Activated CD8-positive, alpha-beta T cell treated with anti-CD3 and anti-CD28 coated beads, Interleukin-2, amount 10 ng/mL, durations not matched to agents 7 days and 5 days (primary cell): ENCODE measurements around the gene ACAD11. TPM values are rescaled to one million over a fixed set of nuclear protein-coding genes. Genes with fewer than 3 reads are reported as not detected.
"Not testable (repeated sequence)": the region's sequence is repeated elsewhere in the genome, so short reads cannot be mapped to it uniquely, and the experiment has no call there.

ENCODE experiments used
- ATAC-seq: fragments of 150-1000 bp; cut with Tn5 transposase; one replicate; pipeline ENCODE4 v1.10.0; 2021; ENCODE audit warnings: moderate library complexity
- CTCF ChIA-PET: fragments of 350-600 bp; sonication (Branson Sonifier 250); formaldehyde crosslinking; loops from one replicate; lab custom pipeline; 2021; ENCODE audit warnings: antibody characterized with exemption; lab: Charles Lee
- POLR2A ChIA-PET: fragments of 350-600 bp; sonication (Branson Sonifier 250); formaldehyde crosslinking; loops from one replicate; lab custom pipeline; 2021; ENCODE audit warnings: antibody characterized with exemption; lab: Charles Lee
- DNase-seq: peaks from one replicate; pipeline ENCODE4 v3.0.0-alpha.2; 2020
- H3K27ac Mint-ChIP-seq: one replicate; pipeline ENCODE4 v1.8.0; 2021; ENCODE audit warnings: mild to moderate bottlenecking, mixed read lengths
- H3K27me3 Mint-ChIP-seq: one replicate; pipeline ENCODE4 v1.8.0; 2021; ENCODE audit warnings: low read depth, mixed read lengths
- H3K36me3 Mint-ChIP-seq: one replicate; pipeline ENCODE4 v1.8.0; 2021; ENCODE audit warnings: low read depth, mixed read lengths
- H3K4me1 Mint-ChIP-seq: one replicate; pipeline ENCODE4 v1.8.0; 2021; ENCODE audit warnings: low read depth, mixed read lengths
- H3K4me3 Mint-ChIP-seq: one replicate; pipeline ENCODE4 v1.8.0; 2021; ENCODE audit warnings: mild to moderate bottlenecking, mixed read lengths
- H3K9me3 Mint-ChIP-seq: one replicate; pipeline ENCODE4 v1.8.0; 2022; ENCODE audit warnings: mixed read lengths; ENCODE audit not compliant: insufficient read depth
- total RNA-seq, 2 experiments: library from RNA; stranded (reverse); gene quantifications; one replicate each; pipeline ENCODE4 v1.2.3, GENCODE V29; 2021

ACAD11 gene
- total RNA-seq, 2 experiments from 2014 or later: 11.3 to 13.7 TPM

GRCh38 chr3:132645058-132645457 is 14.6 kb downstream of the ACAD11 start:
- no peak for ATAC-seq
- no peaks in the 10 kb centered on the region for H3K27me3 Mint-ChIP-seq
- no peak for DNase-seq
- H3K9me3 Mint-ChIP-seq: no peaks in the 10 kb centered on the region
- no peak overlapping the region for H3K27ac Mint-ChIP-seq
- ChIA-PET CTCF (interaction anchor here (0.7 to 1.1 kb wide), 2 partner anchors 19 to 109 kb away, joined by 6 read pairs; no protein-coding TSS in a partner anchor), POLR2A (interaction anchor here (0.6 kb wide), 1 partner anchor 103 kb away, joined by 3 read pairs; no protein-coding TSS in a partner anchor)
- H3K4me3 Mint-ChIP-seq: no peak overlapping the region
- no peaks in the 10 kb centered on the region for H3K36me3 Mint-ChIP-seq
- H3K4me1 Mint-ChIP-seq: peaks cover 10% of the 10 kb centered on the region

- no peak for ATAC-seq
- POLR2A ChIA-PET: interaction anchor here (0.6 to 1.3 kb wide), 2 partner anchors 226 to 251 kb away, joined by 3 to 5 read pairs; partner anchors contain the start of gene DNAJC13
- H3K9me3 Mint-ChIP-seq: no peaks in the 10 kb centered on the region
- peaks cover 10% of the 10 kb centered on the region for H3K4me1 Mint-ChIP-seq
- no peak for DNase-seq
- H3K36me3 Mint-ChIP-seq: no peaks in the 10 kb centered on the region
- H3K4me3 Mint-ChIP-seq: no peak overlapping the region
- H3K27me3 Mint-ChIP-seq: no peaks in the 10 kb centered on the region
- H3K27ac Mint-ChIP-seq: peak overlapping the region; percentile 4
- CTCF ChIA-PET: interaction anchor here (0.6 to 6.5 kb wide), 17 partner anchors 10 to 301 kb away, joined by 3 to 204 read pairs (median 5); partner anchors contain the start of genes ACAD11 and UBA5
These were observed 16.2 kb downstream of the ACAD11 start for GRCh38 chr3:132643366-132643765.

- DNase-seq (no peak), ATAC-seq (no peak)
- peaks cover 10% of the 10 kb centered on the region for H3K4me1 Mint-ChIP-seq
- H3K36me3 Mint-ChIP-seq: no peaks in the 10 kb centered on the region
- H3K9me3 Mint-ChIP-seq: no peaks in the 10 kb centered on the region
- H3K27me3 Mint-ChIP-seq: no peaks in the 10 kb centered on the region
- CTCF ChIA-PET: interaction anchor here (0.9 to 6.5 kb wide), 13 partner anchors 11 to 291 kb away, joined by 3 to 204 read pairs (median 7); partner anchors contain the start of genes ACAD11 and UBA5
- POLR2A ChIA-PET: interaction anchor here (1.3 kb wide), 1 partner anchor 226 kb away, joined by 5 read pairs; the partner anchor contains the start of gene DNAJC13
- H3K4me3 Mint-ChIP-seq: no peak overlapping the region
- H3K27ac Mint-ChIP-seq: no peak overlapping the region
These were observed 17.1 kb downstream of the ACAD11 start for GRCh38 chr3:132642539-132642847.

DNA sequence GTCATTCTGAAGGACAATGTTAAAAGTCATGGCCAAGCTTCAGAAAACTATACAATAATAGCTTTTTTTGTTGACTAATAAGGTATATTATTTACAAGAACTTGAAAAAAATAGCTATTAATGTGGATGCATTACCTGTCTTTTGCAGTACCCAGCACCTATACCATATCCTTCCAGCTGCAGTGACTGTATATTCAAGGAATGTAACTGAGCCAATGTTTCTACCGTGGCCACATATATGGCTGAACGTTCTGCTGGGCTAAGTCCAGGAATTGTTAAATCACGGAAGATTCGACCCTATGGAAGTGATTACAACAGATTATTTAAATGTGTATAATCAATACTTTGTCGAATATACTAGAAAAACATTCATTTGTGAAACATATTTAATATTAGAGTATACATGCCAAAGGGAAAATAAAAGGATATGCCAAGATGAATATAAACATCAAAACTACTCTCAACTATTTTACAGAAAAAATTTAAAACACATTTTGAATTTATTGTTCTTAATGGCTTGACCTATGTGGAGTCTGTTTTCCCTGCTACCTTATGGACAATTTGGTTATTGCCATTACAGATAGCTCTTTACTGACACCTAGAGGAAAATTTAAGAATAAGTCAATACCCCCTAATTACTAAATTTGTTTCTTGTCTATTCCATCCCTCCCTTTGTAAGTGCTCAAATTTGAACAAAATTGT is 17.6 kb downstream of the ACAD11 start:
- peaks cover 10% of the 10 kb centered on the region for H3K4me1 Mint-ChIP-seq
- no peak overlapping the region for H3K4me3 Mint-ChIP-seq
- no peak overlapping the region for H3K27ac Mint-ChIP-seq
- ATAC-seq (peak; percentile 42), DNase-seq (no peak)
- H3K9me3 Mint-ChIP-seq: no peaks in the 10 kb centered on the region
- H3K27me3 Mint-ChIP-seq: no peaks in the 10 kb centered on the region
- CTCF ChIA-PET: interaction anchor here (0.9 to 6.5 kb wide), 14 partner anchors 11 to 291 kb away, joined by 3 to 204 read pairs (median 6); partner anchors contain the start of genes ACAD11 and UBA5
- H3K36me3 Mint-ChIP-seq: no peaks in the 10 kb centered on the region
- POLR2A ChIA-PET: no interaction called here

DNA sequence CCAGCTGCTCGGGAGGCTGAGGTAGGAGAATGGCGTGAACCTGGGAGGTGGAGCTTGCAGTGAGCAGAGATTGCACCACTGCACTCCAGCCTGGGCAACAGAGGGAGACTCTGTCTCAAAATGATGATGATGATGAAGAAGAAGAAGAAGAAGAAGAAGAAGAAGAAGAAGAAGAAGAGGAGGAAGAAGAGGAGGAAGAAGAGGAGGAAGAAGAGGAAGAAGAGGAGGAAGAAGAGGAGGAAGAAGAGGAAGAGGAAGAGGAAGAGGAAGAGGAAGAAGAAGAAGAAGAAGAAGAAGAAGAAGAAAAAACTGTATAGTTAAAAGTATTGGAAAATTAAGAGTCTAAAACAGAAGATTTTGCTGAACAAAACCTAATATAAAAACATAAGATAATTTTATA is 18.2 kb downstream of the ACAD11 start:
- CTCF ChIA-PET: interaction anchor here (0.9 to 6.5 kb wide), 11 partner anchors 10 to 290 kb away, joined by 3 to 204 read pairs (median 7); partner anchors contain the start of genes ACAD11 and UBA5
- ATAC-seq, H3K4me3 Mint-ChIP-seq, H3K36me3 Mint-ChIP-seq, H3K4me1 Mint-ChIP-seq, POLR2A ChIA-PET, H3K27me3 Mint-ChIP-seq, H3K27ac Mint-ChIP-seq, H3K9me3 Mint-ChIP-seq, DNase-seq: not testable (repeated sequence)

GRCh38 chr3:132638706-132639105 is 20.9 kb downstream of the ACAD11 start:
- no peaks in the 10 kb centered on the region for H3K9me3 Mint-ChIP-seq
- no peaks in the 10 kb centered on the region for H3K27me3 Mint-ChIP-seq
- H3K4me1 Mint-ChIP-seq: peaks cover 7% of the 10 kb centered on the region
- no peak overlapping the region for H3K27ac Mint-ChIP-seq
- ChIA-PET CTCF (interaction anchor here (1.4 to 6.5 kb wide), 2 partner anchors 50 to 101 kb away, joined by 3 to 204 read pairs; no protein-coding TSS in a partner anchor), POLR2A (interaction anchor here (1.1 kb wide), 1 partner anchor 93 kb away, joined by 3 read pairs; no protein-coding TSS in a partner anchor)
- ATAC-seq (no peak), DNase-seq (no peak)
- no peak overlapping the region for H3K4me3 Mint-ChIP-seq
- peaks cover 6% of the 10 kb centered on the region for H3K36me3 Mint-ChIP-seq

GRCh38 chr3:132637590-132637989 is 22.0 kb downstream of the ACAD11 start:
- no peak for DNase-seq
- Mint-ChIP-seq H3K27me3 (no peaks in the 10 kb centered on the region), H3K9me3 (no peaks in the 10 kb centered on the region), H3K36me3 (peaks cover 6% of the 10 kb centered on the region), H3K4me1 (no peaks in the 10 kb centered on the region), H3K4me3 (no peak overlapping the region), H3K27ac (no peak overlapping the region)
- CTCF ChIA-PET: interaction anchor here (6.5 kb wide), 1 partner anchor 99 kb away, joined by 204 read pairs; no protein-coding TSS in a partner anchor
- POLR2A ChIA-PET: no interaction called here
- ATAC-seq: no peak

DNA sequence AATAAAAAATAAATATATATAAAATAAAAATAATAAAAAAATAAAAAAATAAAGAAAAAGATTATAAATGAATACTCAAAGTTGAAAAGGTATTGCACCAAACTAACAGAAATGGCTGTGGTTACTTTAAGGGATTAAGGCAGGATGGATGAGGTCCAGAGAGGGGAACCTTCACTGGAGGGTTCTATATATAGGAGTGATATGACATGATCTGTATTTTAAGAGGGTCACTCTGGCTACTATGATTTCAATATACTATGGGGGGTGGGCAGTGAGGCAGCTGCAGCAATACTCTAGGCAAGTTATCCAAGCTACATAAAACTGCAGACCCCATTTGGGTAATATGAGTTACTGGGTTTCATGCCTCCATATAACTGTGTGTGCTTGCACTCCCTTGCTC is 24.6 kb downstream of the ACAD11 start:
- Mint-ChIP-seq H3K4me3 (no peak overlapping the region), H3K9me3 (no peaks in the 10 kb centered on the region), H3K36me3 (peaks cover 6% of the 10 kb centered on the region), H3K4me1 (no peaks in the 10 kb centered on the region), H3K27ac (no peak overlapping the region), H3K27me3 (no peaks in the 10 kb centered on the region)
- POLR2A ChIA-PET: interaction anchor here (1.4 kb wide), 1 partner anchor 26 kb away, joined by 4 read pairs; no protein-coding TSS in a partner anchor
- DNase-seq (no peak), ATAC-seq (no peak)
- CTCF ChIA-PET: interaction anchor here (0.9 to 2.3 kb wide), 3 partner anchors 9 to 99 kb away, joined by 3 to 17 read pairs (median 5); no protein-coding TSS in a partner anchor

- no peak overlapping the region for H3K27ac Mint-ChIP-seq
- CTCF ChIA-PET: interaction anchor here (1.9 kb wide), 1 partner anchor 12 kb away, joined by 7 read pairs; no protein-coding TSS in a partner anchor
These were observed 29.0 kb downstream of the ACAD11 start for GRCh38 chr3:132630612-132631011.

GRCh38 chr3:132629928-132630327 is 29.7 kb downstream of the ACAD11 start:
- Mint-ChIP-seq H3K27me3 (no peaks in the 10 kb centered on the region), H3K36me3 (peaks cover 11% of the 10 kb centered on the region), H3K4me3 (no peak overlapping the region), H3K9me3 (no peaks in the 10 kb centered on the region), H3K4me1 (no peaks in the 10 kb centered on the region), H3K27ac (no peak overlapping the region)
- ChIA-PET CTCF (no interaction called here), POLR2A (no interaction called here)
- ATAC-seq (no peak), DNase-seq (no peak)

More at GRCh38 chr3:132630612-132631011, 29.0 kb downstream of the ACAD11 start:
- Mint-ChIP-seq H3K27me3 (no peaks in the 10 kb centered on the region), H3K36me3 (peaks cover 13% of the 10 kb centered on the region), H3K4me3 (no peak overlapping the region), H3K9me3 (no peaks in the 10 kb centered on the region), H3K4me1 (no peaks in the 10 kb centered on the region)
- POLR2A ChIA-PET: interaction anchor here (0.6 kb wide), 1 partner anchor 85 kb away, joined by 4 read pairs; no protein-coding TSS in a partner anchor
- ATAC-seq: no peak
- no peak for DNase-seq

GRCh38 chr3:132628157-132628556 is 31.5 kb downstream of the ACAD11 start:
- no peaks in the 10 kb centered on the region for H3K9me3 Mint-ChIP-seq

More at GRCh38 chr3:132628157-132628556, 31.5 kb downstream of the ACAD11 start:
- no peak overlapping the region for H3K27ac Mint-ChIP-seq
- peaks cover 13% of the 10 kb centered on the region for H3K36me3 Mint-ChIP-seq
- DNase-seq: no peak
- ChIA-PET CTCF (no interaction called here), POLR2A (no interaction called here)
- H3K4me3 Mint-ChIP-seq: no peak overlapping the region
- peaks cover 2% of the 10 kb centered on the region for H3K4me1 Mint-ChIP-seq
- H3K27me3 Mint-ChIP-seq: no peaks in the 10 kb centered on the region
- no peak for ATAC-seq
